GM12873 (cell line): Measurements from ENCODE around the gene YTHDF1.

Source experiments
- CTCF ChIP-seq: IDR thresholded peaks from 2 replicates; pipeline ENCODE4 v1.5.1; 2012; ENCODE audit warnings: low read depth, mild to moderate bottlenecking, moderate library complexity, low read length, control low read depth; ENCODE audit not compliant: insufficient read depth; ENCODE audit errors: missing control alignments

Gene YTHDF1

GRCh38 chr20:63216041-63216848 lies at the start of gene YTHDF1:
YTHDF1 (minus strand) TSS chr20:63216131; CDS start chr20:63215892, 239 bp downstream.
- no peak for TF ChIP-seq CTCF

GRCh38 chr20:63264519-63264918 lies 48.6 kb upstream of the YTHDF1 start:
- TF ChIP-seq CTCF = no peak

GRCh38 chr20:63264000-63264399 lies 48.1 kb upstream of the YTHDF1 start:
- no peak for TF ChIP-seq CTCF

- TF ChIP-seq CTCF = no peak
Observed at GRCh38 chr20:63262836-63263235, 46.9 kb upstream of the YTHDF1 start.

- TF ChIP-seq CTCF = no peak
Observed at GRCh38 chr20:63261795-63262528, 46.0 kb upstream of the YTHDF1 start.

GRCh38 chr20:63261060-63261794 lies 45.3 kb upstream of the YTHDF1 start:
- no peak for TF ChIP-seq CTCF

GRCh38 chr20:63260521-63260920 lies 44.6 kb upstream of the YTHDF1 start:
- no peak for TF ChIP-seq CTCF
